Measurements from ENCODE around the gene RAB15. TPM values are rescaled to one million over a fixed set of nuclear protein-coding genes. Genes with fewer than 3 reads are reported as not detected.
A peak's percentile ranks its signal among the peaks of the same experiment; 100 is the strongest.

RAB15 gene
- total and polyA plus RNA-seq, 4 donors = 6.8 to 16.4 (median 14.9) TPM

DNA sequence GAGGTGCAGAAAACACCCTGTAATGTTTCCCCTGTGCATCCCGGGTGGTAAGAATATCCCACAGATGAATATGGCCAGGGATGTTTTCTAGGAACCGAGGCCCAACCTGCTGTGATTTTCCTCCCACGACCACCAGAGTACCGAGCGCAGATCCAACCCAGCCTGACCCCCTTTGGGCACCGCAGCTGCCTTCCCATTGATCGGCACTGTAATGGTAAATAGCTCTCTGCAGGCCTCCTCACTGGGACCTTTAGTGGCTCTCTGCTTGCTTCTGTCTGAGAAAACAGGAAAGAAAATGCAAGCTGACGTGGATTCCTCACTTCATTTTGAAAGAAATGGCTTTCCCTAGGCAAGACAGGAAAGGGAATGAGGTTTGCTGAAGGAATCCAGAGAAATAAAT is 2.4 kb upstream of the RAB15 start:
- Histone ChIP-seq H3K4me1 (ENCODE audit: control insufficient read depth in 5 of 5, insufficient read depth in 5 of 5, low read length in 5 of 5) (peaks cover 0 to 12% (median 7%) of the 10 kb centered on the region in 5 donors), H3K36me3 (ENCODE audit: control insufficient read depth in 4 of 4, insufficient read depth in 4 of 4, low read length in 4 of 4) (no peaks in the 10 kb centered on the region), H3K9me3 (ENCODE audit: control insufficient read depth in 4 of 4, insufficient read depth in 3 of 4, low read length in 3 of 4) (no peaks in the 10 kb centered on the region), H3K27me3 (ENCODE audit: control insufficient read depth in 3 of 3, insufficient read depth in 3 of 3, low read length in 2 of 3) (peaks cover 0 to 2% (median 0%) of the 10 kb centered on the region in 3 donors), H3K27ac (ENCODE audit: low read depth in 1 of 2, low read length in 1 of 2) (no peak overlapping the region), H3K9ac (ENCODE audit: insufficient read depth in 1 of 2, low read length in 2 of 2) (no peak overlapping the region), H3K4me3 (no peak overlapping the region)
- TF ChIP-seq, protein P1, sequence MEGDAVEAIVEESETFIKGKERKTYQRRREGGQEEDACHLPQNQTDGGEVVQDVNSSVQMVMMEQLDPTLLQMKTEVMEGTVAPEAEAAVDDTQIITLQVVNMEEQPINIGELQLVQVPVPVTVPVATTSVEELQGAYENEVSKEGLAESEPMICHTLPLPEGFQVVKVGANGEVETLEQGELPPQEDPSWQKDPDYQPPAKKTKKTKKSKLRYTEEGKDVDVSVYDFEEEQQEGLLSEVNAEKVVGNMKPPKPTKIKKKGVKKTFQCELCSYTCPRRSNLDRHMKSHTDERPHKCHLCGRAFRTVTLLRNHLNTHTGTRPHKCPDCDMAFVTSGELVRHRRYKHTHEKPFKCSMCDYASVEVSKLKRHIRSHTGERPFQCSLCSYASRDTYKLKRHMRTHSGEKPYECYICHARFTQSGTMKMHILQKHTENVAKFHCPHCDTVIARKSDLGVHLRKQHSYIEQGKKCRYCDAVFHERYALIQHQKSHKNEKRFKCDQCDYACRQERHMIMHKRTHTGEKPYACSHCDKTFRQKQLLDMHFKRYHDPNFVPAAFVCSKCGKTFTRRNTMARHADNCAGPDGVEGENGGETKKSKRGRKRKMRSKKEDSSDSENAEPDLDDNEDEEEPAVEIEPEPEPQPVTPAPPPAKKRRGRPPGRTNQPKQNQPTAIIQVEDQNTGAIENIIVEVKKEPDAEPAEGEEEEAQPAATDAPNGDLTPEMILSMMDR (IDR thresholded peaks at IDR 0.05; ENCODE audit: control extremely low read depth, extremely low read depth) = no peak
- 74 to 81% methylated on average over 8 of the region's 8 CpGs for WGBS, 2 donors
- DNase-seq = no peak
- no peak for ATAC-seq (ENCODE audit: insufficient read depth, low FRiP score)

DNA sequence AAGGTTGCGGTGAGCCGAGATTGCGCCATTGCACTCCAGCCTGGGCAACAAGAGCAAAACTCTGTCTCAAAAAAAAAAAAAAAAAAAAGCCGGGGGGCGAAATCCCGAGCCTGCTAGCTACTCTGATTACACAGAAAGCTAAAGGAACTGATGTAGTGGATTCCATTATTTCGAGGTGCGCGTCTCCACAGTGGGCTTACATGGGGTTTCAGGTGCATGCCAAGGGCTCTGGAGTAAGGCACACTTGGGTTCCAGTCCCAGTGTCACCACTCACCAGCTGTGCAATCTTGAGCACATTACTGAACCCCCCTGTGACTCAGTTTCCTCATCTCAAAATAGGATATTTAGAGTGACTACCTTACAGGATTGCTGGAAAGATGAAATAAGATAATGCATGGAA is 1.7 kb upstream of the RAB15 start:
- 96 to 97% methylated on average over 9 of the region's 9 CpGs for WGBS, 2 donors
- Histone ChIP-seq H3K27me3 (ENCODE audit: control insufficient read depth in 3 of 3, insufficient read depth in 3 of 3, low read length in 2 of 3) (peaks cover 0 to 2% (median 0%) of the 10 kb centered on the region in 3 donors), H3K36me3 (ENCODE audit: control insufficient read depth in 4 of 4, insufficient read depth in 4 of 4, low read length in 4 of 4) (no peaks in the 10 kb centered on the region), H3K4me1 (ENCODE audit: control insufficient read depth in 5 of 5, insufficient read depth in 5 of 5, low read length in 5 of 5) (peaks cover 0 to 12% (median 7%) of the 10 kb centered on the region in 5 donors), H3K9ac (ENCODE audit: insufficient read depth in 1 of 2, low read length in 2 of 2) (no peak overlapping the region), H3K4me3 (no peak overlapping the region), H3K27ac (ENCODE audit: low read depth in 1 of 2, low read length in 1 of 2) (no peak overlapping the region), H3K9me3 (ENCODE audit: control insufficient read depth in 4 of 4, insufficient read depth in 3 of 4, low read length in 3 of 4) (no peaks in the 10 kb centered on the region)
- TF ChIP-seq, protein P1 (IDR thresholded peaks at IDR 0.05; ENCODE audit: control extremely low read depth, extremely low read depth) = no peak
- no peak for ATAC-seq (ENCODE audit: insufficient read depth, low FRiP score)
- no peak for DNase-seq

DNA sequence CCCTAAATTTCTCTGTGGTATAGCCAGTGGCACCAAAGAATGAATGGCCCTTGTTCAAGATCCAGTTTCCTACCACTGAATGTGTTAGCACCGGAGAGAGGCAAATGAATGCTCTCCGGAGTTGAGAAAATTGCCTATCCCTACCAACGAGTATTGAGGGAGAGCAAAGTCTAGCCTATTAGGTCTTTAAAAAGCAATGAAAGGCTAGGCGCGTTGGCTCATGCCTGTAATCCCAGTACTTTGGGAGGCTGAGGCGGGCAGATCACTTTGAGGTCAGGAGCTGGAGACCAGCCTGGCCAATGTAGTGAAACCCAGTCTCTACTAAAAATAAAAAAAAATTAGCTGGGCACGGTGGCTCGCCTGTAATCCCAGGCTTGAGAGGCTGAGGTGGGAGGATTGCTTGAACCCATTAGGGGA is 898 bp upstream of the RAB15 start:
- H3K27me3 ChIP-seq (ENCODE audit: control insufficient read depth in 3 of 3, insufficient read depth in 3 of 3, low read length in 2 of 3) = peaks cover 0 to under 1% (median 0%) of the 10 kb centered on the region in 3 donors
- no peak overlapping the region for H3K9ac ChIP-seq (ENCODE audit: insufficient read depth in 1 of 2, low read length in 2 of 2)
- H3K36me3 ChIP-seq (ENCODE audit: control insufficient read depth in 4 of 4, insufficient read depth in 4 of 4, low read length in 4 of 4) = no peaks in the 10 kb centered on the region
- H3K9me3 ChIP-seq (ENCODE audit: control insufficient read depth in 4 of 4, insufficient read depth in 3 of 4, low read length in 3 of 4) = no peaks in the 10 kb centered on the region
- H3K4me1 ChIP-seq (ENCODE audit: control insufficient read depth in 5 of 5, insufficient read depth in 5 of 5, low read length in 5 of 5) = peaks cover 0 to 12% (median 7%) of the 10 kb centered on the region in 5 donors
- DNase-seq (no peak), ATAC-seq (ENCODE audit: insufficient read depth, low FRiP score) (no peak)
- H3K4me3 ChIP-seq = no peak overlapping the region
- no peak overlapping the region for H3K27ac ChIP-seq (ENCODE audit: low read depth in 1 of 2, low read length in 1 of 2)
- TF ChIP-seq, protein P1 (IDR thresholded peaks at IDR 0.05; ENCODE audit: control extremely low read depth, extremely low read depth) = no peak
- 86 to 91% methylated on average over 8 of the region's 8 CpGs for WGBS, 2 donors

DNA sequence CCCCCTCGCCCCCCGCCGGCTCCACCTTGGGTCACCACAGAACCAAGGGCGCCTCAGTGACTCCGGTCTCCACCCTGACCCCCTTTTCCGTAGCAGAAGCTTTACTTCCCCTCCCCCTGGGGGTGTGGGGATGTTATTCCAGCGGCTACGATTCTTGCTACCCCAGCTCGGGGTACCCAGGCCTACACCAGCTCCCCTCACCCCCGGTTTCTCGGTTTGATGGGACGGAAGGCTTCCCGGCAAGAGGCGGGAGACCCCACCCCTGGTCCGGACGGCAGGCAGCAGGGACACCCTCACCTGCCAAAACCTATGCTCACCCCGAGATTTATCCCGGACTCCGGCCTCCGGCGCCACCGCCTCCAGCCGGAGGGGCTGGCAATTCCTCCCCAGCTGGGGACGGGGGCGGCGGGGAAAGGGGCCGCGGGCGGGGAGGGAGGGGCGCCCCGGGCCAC is 619 bp downstream of the RAB15 start:
- TF ChIP-seq, protein P1 (IDR thresholded peaks at IDR 0.05; ENCODE audit: control extremely low read depth, extremely low read depth) = no peak
- H3K27me3 ChIP-seq (ENCODE audit: control insufficient read depth in 3 of 3, insufficient read depth in 3 of 3, low read length in 2 of 3) = no peaks in the 10 kb centered on the region
- H3K4me3 ChIP-seq = peak overlapping the region; percentile 69
- H3K27ac ChIP-seq (ENCODE audit: low read depth in 1 of 2, low read length in 1 of 2) = no peak overlapping the region
- ATAC-seq (ENCODE audit: insufficient read depth, low FRiP score) (no peak), DNase-seq (peak in 1 of 3 donors; percentile 13)
- WGBS, 2 donors = 2 to 4% methylated on average over 21 to 31 of the region's 31 CpGs
- no peaks in the 10 kb centered on the region for H3K36me3 ChIP-seq (ENCODE audit: control insufficient read depth in 4 of 4, insufficient read depth in 4 of 4, low read length in 4 of 4)
- peaks cover 0 to 12% (median 7%) of the 10 kb centered on the region in 5 donors for H3K4me1 ChIP-seq (ENCODE audit: control insufficient read depth in 5 of 5, insufficient read depth in 5 of 5, low read length in 5 of 5)
- peak overlapping the region; percentile 55 to 68 for H3K9ac ChIP-seq (ENCODE audit: insufficient read depth in 1 of 2, low read length in 2 of 2)
- H3K9me3 ChIP-seq (ENCODE audit: control insufficient read depth in 4 of 4, insufficient read depth in 3 of 4, low read length in 3 of 4) = no peaks in the 10 kb centered on the region
